ENCODE measurements around the gene CDH4.

Gene CDH4

DNA sequence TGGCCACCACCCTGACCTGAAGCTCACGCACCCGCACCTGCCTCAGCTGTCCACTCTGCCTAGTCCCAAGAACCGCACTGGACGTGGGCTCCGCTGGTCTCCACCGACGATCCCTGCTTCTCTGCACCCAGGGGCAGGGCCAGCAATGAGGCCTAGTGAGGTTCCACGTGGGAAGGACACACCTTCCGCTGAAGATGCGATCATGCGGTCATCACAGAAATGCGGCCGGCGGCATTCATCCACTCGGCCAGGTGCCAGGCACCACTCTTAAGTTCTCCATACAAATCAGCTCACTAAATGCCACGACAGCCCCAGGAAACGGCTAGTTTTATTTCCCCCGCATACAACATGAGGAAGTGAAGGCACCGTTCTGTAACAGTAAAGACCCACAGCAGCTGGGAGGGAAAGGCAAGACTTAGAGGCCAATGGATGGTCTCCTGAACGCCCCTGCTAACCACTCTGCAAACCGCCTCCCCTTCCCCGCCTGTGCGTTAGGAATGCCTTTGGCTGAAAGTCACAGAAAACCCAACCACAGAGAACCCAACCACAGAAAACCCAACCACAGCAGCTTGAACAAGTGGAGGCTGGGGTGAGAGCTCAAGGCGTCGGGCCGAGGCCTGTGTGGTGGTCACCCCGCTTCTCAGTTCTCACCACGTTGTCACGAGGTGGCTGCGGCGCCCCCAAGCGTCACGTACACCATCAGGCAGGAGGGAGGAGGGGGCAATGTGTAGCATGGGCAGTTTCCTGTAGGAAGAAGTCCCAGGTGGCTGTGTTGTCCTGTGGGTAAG, 609.2 kb downstream of the CDH4 start:
- no peak for DNase-seq

DNA sequence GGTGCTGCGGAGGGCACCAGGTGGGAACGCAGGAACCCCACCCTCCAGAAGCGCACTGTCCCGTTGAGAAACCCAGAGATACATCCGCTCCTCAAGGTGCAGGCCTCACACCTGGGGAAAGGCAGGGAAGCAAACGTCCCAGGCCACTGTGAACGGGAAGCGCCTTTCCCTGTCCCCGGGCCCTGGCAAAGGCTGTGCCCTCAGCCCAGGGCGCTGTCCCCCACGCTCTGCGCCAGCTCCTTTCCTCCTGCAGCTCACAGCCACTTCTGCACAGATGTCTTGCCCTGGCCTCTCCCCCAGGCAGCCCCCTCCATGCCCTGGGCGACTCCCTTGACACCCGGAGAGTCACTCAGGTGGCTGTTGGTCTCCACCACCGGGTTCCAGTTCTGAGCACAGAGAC, 609.8 kb downstream of the CDH4 start:
- no peak for DNase-seq

GRCh38 chr20:61862881-61863280, 610.8 kb downstream of the CDH4 start:
- no peak for DNase-seq

- no peak for DNase-seq
Observed at GRCh38 chr20:61864481-61864880, 612.4 kb downstream of the CDH4 start.

DNA sequence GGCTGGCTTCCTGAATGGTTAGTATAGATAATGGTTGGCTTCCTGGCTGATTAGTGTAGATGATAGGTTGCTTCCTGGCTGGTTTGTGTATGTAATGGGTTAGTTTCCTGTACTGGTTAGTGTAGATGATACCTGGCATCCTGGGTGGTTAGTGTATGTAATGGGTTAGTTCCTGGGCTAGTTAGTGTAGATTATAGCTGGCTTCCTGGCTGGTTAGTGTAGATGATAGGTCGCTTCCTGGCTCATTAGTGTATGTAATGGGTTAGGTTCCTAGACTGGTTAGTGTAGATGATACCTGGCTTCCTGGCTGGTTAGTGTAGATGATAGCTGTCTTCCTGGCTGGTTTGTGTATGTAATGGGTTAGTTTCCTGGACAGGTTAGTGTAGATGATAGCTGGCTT, 613.3 kb downstream of the CDH4 start:
- no peak for DNase-seq

DNA sequence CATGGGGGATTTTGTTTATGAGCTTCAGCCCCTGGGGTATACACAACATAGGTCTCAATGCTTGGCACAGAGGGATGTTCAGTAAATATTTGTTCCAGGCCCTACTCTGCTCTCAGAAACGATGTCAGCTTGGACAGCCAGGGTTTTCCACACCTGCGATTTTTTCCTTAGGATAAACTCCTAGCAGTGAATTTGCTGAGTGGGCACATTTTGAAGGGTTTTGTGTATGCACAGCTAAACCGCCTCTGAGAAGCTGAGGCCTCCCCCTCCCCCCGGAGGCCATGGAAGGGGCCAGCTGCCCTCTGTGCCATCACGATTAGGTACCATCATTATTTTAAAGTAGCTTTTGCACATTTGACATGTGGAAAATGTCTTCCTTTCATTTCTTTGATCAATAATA, 614.1 kb downstream of the CDH4 start:
- no peak for DNase-seq

DNA sequence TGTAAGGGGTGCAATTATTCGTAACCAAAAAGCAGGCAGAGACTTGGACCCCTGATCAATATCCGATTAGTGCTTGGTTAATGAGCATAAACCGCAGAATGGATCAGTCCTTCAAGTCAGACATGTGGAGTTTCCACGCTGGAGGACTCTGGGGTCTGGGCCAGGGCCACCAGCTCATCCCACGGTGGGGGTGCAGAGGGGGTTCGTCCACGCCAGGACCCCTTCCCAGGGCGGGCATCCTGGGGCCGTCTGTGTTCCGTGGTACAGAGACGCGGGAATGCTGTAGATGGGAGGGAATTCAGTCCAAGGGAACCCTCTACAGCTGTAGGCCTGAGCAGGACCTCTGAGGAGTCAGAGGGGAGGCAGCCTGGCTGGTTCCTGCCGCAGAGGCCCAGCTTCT, 615.9 kb downstream of the CDH4 start:
- no peak for DNase-seq

DNA sequence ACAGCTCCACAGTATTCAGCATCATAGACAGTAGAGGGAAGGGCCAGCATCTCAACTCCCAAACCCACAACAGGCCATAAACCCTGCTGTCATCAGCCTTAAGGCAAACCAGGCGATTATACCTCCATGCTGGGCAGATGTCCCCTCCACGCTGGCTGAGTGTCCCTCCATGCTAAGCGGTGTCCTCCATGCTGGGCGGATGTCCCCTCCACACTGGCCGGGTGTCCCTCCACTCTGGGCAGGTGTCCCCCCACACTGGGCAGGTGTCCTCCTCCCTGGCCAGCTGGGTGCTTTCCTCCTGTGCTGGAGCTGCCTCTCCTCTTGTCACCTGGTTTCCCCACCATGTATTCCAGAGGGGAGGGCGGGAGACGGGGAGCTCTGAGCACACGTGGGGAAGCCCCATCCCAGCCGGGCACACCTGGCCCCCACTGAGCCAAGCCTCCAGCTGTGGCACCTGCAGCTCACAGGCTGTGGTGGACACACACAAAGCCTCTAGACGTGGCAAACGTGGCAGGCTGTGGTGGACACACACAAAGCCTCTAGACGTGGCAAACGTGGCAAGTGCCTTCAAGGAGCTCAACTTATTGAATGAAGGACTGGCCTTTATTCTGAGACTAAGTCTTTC, 616.5 kb downstream of the CDH4 start:
- no peak for DNase-seq

- no peak for DNase-seq
Observed at GRCh38 chr20:61869750-61870507, 617.9 kb downstream of the CDH4 start.

- no peak for DNase-seq
Observed at GRCh38 chr20:61871160-61871559, 619.1 kb downstream of the CDH4 start.

- no peak for DNase-seq
Observed at GRCh38 chr20:61871913-61872312, 619.9 kb downstream of the CDH4 start.

- no peak for DNase-seq
Observed at GRCh38 chr20:61872371-61872900, 620.4 kb downstream of the CDH4 start.

- no peak for DNase-seq
Observed at GRCh38 chr20:61873651-61874420, 621.8 kb downstream of the CDH4 start.

- no peak for DNase-seq
Observed at GRCh38 chr20:61874421-61875068, 622.5 kb downstream of the CDH4 start.

GRCh38 chr20:61875221-61875885, 623.3 kb downstream of the CDH4 start:
- DNase-seq = no peak

- no peak for DNase-seq
Observed at GRCh38 chr20:61875996-61876395, 623.9 kb downstream of the CDH4 start.

- DNase-seq = no peak
Observed at GRCh38 chr20:61876952-61877728, 625.1 kb downstream of the CDH4 start.

DNA sequence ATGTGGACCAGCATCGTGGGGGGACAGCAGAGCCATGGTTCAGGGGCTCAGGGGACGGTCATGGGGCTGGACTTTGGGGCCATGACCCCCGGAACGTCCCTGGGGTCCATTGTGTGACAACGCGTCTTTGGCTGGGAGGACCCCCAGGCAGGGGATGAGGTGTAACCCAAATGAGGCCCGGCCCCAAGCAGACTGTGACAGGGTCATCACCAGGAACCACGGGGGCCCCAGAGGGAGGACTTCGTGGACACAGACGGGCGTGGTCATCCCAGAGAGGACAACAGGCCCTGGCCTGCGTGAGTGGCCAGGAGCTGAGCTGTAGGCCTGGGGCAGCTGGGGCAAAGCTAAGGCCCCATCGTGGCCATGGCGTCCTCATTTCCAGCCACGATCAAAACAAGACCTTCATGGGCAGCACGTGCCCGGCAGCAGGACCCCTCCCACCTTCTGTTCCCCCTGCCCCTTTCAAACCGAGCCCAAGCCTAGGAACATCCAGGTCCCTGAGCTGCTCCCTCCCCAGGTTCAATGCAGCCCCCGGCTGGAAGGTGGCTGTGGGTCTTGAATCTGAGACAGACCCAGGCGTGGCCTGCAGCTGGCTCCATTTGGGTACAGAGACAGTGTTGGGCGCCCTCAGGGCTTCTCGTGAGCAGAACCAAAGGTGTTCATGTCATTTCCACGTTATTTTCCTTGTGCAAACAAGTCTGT, 625.9 kb downstream of the CDH4 start:
- no peak for DNase-seq

DNA sequence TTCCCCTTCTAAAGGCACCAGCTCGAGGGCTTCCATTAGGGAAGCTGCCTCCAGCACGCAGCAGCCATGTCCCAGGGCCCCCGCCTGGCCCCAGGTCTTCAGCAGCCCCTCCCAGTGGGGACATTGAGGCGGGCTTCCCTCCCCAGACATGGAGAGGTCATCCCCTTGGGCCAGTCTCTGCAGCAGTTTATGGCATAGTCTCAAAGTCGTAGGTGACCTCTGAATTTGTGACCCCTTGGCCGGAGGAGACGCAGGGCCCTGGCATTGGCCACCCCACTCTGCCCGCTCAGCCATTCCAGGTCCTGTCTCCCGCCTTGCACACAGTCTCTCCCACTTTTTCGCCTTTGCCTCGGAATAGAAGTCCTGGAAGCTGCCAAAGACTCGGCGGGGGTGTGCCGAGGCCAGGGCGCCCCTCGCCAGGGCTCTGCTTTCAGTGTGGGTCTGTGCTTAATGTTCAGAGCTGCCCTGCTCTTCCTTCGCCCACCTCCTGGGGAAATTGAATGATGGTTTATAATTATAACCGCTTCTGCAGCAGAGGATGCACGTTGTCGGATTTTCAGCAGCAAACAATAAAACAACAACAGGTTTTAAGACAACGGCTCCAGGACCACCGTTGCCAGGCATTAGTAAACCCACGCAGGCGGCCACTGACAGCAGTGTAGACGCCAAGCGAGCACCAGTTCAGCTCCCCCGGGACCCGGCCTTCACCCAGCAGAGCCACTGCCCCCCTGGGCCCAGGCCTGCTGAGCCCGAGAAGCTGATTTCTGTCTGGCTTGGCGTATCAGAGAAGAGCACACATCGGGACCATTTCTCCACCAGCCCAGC, 626.6 kb downstream of the CDH4 start:
- no peak for DNase-seq

- DNase-seq = no peak
Observed at GRCh38 chr20:61879303-61879620, 627.2 kb downstream of the CDH4 start.

All from NCI-H2029 (cell line).